DMS79 treated with DMSO at 0.1 percent for 48 hours (cell line): ENCODE data around the gene PAPOLA.
"Not testable (repeated sequence)": the region's sequence is repeated elsewhere in the genome, so short reads cannot be mapped to it uniquely, and the experiment has no call there.

Experiments
- DNase-seq: peaks from one replicate; lab custom pipeline; 2025; lab: John Stamatoyannopoulos, UW

PAPOLA gene

DNA sequence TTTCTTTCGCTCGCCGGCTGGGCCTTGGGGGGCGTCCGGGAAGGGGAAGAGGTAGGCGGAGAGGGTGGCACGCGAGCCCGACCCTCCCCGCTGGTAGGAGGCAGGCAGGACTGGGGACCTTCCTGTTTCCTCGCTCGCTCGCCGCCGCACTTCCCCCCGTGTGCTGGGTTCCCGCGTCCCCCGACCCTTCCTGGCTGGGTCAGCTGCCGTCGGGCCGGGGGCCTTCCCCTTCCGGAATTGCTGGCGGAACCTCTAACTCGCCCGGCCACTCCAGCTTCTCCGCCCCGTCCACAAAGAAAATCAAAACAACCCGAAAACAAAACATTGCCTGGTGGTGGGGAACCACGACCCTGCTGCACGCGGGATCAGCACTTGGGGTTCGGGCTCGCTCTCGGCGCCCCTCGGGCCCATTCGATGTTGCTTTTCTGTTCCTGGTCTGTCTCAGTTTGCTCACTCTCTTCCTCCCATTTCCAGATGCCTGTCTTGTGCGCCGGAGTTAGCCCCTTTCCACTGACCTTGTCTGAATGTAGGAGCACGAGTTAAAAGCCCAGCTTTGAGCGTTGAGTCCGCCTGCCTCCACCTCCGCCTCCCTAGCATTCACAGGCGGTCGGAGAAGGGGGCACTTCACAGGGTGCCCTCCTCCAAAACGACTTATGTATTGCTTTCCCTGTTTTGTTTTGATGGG is 581 bp downstream of the PAPOLA start:
- peak; percentile 65 for DNase-seq

GRCh38 chr14:96503306-96503679 is 1.1 kb downstream of the PAPOLA start:
- no peak for DNase-seq

- not testable (repeated sequence) for DNase-seq
Measured at GRCh38 chr14:96504353-96504752, 2.2 kb downstream of the PAPOLA start.

DNA sequence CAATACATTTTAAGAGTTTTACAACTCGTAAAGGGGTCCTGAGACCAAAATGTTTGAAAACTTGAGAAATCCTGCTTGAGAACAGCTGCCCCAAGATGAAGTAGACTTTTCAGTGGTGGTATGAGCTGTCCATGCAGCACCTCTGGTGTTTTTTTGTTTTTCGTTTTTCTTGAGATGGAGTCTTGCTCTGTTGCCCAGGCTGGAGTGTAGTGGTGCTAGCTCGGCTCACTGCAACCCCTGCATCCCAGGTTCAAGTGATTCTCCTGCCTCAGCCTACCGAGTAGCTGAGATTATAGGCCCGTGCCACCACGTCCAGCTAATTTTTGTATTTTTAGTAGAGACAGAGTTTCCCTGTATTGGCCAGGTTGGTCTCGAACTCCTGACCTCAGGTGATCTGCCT is 5.5 kb downstream of the PAPOLA start:
- DNase-seq: no peak

- no peak for DNase-seq
Measured at GRCh38 chr14:96508900-96509299, 6.7 kb downstream of the PAPOLA start.

- DNase-seq: no peak
Measured at GRCh38 chr14:96509457-96510090, 7.4 kb downstream of the PAPOLA start.

DNA sequence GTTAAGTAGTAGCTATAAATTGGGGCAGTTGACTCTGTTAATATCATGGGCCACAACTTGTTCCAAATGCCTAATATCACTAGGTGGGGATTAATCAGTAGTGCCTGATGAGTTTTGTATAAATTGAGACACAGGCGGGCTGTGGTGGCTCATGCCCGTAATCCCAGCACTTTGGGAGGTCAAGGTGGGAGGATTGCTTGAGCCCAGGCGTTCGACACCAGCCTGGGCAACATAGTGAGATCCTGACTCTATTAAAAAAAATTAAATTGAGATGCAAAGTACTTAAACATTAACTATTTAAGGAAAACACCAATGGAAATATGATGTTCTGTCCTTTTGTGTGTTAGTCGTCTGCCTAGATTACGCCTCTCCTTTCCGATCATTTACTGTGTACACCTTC is 9.0 kb downstream of the PAPOLA start:
- no peak for DNase-seq

DNA sequence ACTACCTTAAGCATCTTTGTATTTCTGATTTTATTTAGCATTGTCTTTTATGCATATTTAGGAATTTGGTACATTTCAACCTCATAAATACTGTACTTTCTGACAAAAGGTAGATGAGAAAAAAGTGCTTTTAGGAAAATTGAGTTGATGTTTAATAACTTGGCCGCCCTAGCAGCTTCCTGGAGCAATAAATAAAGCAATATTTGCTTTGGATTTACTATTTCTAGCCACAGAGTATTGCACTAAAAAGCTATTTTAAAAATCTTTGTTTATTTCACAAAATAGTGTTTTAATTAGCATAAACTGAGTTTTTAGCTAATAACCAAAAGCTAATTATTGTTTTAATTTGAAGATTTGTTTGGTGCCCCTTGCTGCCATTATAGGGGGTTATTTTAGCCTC is 9.5 kb downstream of the PAPOLA start:
- no peak for DNase-seq

GRCh38 chr14:96512122-96512521 is 9.9 kb downstream of the PAPOLA start:
- no peak for DNase-seq

DNA sequence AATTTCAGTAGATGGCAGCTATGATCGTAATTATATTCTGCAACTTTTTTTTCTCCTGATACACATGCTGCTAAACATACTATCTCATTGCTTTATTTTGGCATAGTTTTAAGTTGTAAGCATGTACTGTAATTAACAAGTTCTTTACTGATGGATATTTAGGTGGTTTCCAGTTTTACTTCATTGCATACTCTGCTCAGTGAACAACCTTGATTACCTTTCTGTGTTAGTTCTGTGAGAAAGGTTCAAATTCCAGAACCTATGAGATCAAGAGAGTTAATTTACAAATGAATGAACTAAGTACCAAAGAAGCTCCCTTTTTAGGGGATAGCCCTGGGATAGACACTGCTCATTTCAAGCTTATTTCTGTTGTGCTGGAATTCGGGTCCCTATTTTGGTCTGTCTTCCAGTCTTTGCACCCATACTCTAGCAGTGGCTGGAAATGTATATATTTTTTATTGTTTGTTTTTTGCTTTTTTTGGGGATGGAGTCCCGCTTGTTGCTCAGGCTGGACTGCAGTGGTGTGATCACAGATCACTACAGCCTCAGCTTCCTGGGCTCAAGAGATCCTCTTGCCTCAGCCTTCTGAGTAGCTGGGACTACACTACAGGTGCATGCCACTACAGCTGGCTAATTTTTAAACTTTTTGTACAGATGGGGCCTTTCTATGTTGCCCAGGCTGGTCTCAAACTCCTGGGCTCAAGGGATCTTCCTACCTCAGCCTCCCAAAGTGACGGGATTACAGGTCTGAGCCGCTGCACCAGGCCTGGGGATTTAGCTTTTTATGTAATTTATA is 10.6 kb downstream of the PAPOLA start:
- DNase-seq: no peak

DNA sequence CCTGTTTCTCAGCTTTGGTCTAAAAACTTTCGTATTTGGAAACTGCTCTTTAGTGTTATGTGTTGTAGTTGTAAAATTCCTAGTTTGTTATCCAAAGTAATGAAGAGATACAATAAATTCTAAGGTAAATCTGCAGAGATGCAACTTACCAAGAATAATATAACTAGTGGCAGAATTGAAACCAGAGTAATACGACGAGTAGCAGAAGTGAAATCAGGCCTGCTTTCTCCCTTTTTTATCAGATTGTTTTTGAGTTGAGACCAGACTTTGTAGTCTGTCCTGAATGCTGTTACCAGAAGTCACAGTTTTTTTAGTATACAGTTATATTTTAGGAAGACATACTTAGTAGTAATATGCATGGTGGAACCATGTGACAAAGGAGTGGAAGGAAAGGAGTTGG is 12.5 kb downstream of the PAPOLA start:
- no peak for DNase-seq

DNA sequence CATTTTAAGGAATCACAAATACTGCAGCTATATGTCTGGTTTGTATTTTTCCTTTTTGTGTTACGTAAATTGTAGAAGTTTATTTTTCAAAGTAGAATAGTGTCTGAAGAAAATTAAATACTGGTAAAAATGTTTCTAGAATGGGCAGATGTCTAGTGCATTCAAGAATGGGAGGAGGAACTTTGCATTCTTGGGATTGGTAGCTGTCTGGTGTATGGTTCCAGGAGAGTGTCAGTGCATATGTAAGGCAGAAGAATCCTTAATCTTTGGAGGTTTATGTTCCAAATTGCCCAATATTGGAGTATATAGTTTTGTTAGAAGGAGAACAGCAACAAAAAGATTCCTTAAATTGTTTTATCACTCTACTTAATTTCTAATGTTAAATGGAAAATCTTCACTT is 13.5 kb downstream of the PAPOLA start:
- no peak for DNase-seq

GRCh38 chr14:96516351-96516750 is 14.2 kb downstream of the PAPOLA start:
- no peak for DNase-seq

DNA sequence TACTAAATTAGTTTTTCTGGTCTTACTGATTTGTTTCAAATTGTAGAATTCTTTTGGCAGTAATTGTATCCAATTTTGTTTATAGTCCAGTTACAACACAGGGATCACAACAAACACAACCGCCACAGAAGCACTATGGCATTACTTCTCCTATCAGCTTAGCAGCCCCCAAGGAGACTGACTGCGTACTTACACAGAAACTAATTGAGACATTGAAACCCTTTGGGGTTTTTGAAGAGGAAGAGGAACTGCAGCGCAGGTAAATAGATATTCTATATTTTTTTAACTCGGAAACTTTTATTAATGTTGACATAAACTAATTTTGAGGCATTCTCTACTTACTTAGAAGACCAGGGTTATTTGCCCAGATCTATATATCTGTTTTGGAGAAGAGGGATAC is 17.8 kb downstream of the PAPOLA start:
- DNase-seq: no peak

DNA sequence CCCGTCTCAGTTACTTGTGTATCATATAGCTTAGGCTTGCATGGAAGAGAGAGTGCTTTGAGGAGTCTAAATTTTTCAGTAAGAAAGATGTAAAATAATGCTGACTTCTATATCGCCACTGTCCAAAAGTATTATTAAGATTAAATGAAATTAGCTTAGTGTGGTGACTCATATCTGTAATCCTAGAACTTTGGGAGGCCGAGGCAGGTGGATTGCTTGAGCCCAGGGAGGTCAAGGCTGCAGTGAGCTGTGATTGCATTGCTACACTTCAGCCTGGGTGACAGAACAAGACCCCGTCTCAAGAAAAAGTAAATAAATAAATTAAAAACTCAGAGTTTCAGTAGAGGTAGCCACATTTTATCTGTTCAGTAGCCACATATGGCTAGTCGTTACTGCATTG is 23.3 kb downstream of the PAPOLA start:
- no peak for DNase-seq

DNA sequence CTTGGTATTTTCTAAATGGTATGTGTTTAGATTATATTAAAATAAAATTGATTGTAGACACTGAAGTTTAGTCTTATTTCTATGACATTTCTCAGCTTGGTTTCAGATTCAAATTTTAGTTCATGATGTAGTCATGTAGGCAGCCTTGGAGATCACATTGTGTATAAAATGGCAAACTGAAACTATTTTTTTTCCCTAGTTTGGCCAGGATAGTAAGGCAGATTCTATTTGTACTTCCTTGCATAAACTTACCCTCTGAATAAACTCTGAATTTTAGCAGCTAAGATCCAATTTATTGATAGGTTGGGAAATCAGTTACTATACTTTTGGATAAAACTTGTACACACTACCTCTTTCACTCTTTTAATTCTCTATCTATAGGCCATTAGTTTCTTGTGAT is 30.4 kb downstream of the PAPOLA start:
- DNase-seq: no peak

GRCh38 chr14:96536807-96537206 is 34.6 kb downstream of the PAPOLA start:
- no peak for DNase-seq

DNA sequence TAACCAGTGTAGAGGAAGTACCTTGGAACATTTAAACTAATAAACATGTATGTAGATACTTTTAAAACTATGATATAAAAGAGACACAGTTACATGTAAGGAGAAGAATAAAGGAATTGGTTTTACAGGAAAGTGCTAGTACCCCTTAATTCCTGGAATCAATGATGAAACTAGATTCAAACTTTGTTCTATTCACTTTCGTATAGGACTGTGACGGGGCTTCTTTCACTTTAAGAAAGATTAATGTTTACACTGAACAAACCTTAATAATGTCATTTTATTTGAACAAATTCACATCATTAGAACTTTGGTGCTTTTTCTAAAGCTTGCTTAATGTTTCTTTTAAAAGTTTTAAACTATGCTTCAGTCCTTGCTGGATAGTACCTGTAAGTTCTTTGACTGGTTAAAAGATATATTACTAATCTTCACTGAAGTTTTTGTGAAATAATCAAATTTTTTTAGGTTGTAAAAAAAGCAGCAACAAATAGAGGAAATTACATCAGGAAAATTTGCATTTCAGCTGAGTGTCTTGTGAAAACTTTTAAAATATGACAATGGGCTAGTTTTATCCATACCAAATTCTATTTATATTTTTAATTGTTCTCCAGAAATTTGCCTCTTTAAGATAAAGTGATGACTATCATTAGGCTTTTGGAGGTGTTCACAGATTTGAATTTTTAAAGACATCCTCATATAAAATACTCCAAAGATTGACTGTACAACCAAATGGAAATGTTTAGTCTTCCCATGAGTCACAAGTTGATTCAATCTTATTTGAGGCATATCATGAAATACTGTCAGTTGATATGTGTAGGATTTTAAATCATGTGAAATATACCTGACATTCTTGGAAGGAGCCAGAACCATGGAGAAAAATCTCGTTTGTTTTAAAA is 36.2 kb downstream of the PAPOLA start:
- DNase-seq: no peak

GRCh38 chr14:96538990-96539317 is 36.8 kb downstream of the PAPOLA start:
- no peak for DNase-seq

DNA sequence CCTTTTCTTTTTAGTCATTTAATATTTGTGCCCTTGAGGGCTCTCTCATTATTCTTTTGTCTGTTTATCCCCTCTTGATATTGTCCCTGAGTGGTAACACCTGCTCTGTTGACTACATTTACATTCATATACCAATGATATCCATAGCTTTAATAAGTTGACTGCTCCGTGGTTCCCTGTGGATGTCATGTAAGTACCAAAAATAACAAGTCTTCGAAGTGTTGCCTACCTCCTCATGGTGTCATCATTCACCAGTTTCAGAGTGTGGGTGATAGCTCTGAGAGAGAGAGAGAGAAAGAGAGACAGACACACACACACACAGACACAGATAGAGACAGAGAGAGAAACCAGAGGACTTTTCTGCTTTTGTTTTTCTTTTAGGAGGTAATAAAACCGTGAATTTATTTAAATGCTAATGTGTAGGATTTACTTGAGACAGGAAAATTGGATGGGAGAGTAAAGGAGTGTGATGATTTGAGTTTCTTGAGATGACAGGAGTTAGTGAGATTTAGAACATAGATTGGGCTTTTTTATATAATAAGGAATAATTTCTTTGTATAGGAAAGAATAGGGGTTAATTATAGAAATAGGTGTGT is 52.2 kb downstream of the PAPOLA start:
- DNase-seq: no peak

- no peak for DNase-seq
Measured at GRCh38 chr14:96559571-96559970, 57.4 kb downstream of the PAPOLA start.

- DNase-seq: no peak
Measured at GRCh38 chr14:96564389-96564788, 62.2 kb downstream of the PAPOLA start.
